ENCODE data around the gene KRTAP3-2.

The KRTAP3-2 gene

GRCh38 chr17:41012326-41013120, 12.8 kb upstream of the KRTAP3-2 start:
- in situ Hi-C loops (cut with MboI; ENCODE audit: low sequenced_read_pairs): no loop called here

- in situ Hi-C loops (cut with MboI; ENCODE audit: low sequenced_read_pairs): no loop called here
Measured at GRCh38 chr17:41010441-41010840, 10.7 kb upstream of the KRTAP3-2 start.

- in situ Hi-C loops (cut with MboI; ENCODE audit: low sequenced_read_pairs): no loop called here
Measured at GRCh38 chr17:41009936-41010335, 10.2 kb upstream of the KRTAP3-2 start.

GRCh38 chr17:41009301-41009760, 9.6 kb upstream of the KRTAP3-2 start:
- in situ Hi-C loops (cut with MboI; ENCODE audit: low sequenced_read_pairs): no loop called here

GRCh38 chr17:41008811-41009210, 9.1 kb upstream of the KRTAP3-2 start, which contains the start of gene KRTAP3-1:
KRTAP3-1 (minus strand) TSS chr17:41009128; CDS start chr17:41009074, 54 bp downstream.
- in situ Hi-C loops (cut with MboI; ENCODE audit: low sequenced_read_pairs): no loop called here

- in situ Hi-C loops (cut with MboI; ENCODE audit: low sequenced_read_pairs): no loop called here
Measured at GRCh38 chr17:41004397-41004796, 4.7 kb upstream of the KRTAP3-2 start.

GRCh38 chr17:41003926-41004325, 4.2 kb upstream of the KRTAP3-2 start:
- in situ Hi-C loops (cut with MboI; ENCODE audit: low sequenced_read_pairs): no loop called here

- in situ Hi-C loops (cut with MboI; ENCODE audit: low sequenced_read_pairs): no loop called here
Measured at GRCh38 chr17:41002814-41003213, 3.1 kb upstream of the KRTAP3-2 start.

- in situ Hi-C loops (cut with MboI; ENCODE audit: low sequenced_read_pairs): no loop called here
Measured at GRCh38 chr17:41001795-41002194, 2.1 kb upstream of the KRTAP3-2 start.

- in situ Hi-C loops (cut with MboI; ENCODE audit: low sequenced_read_pairs): no loop called here
Measured at GRCh38 chr17:40997361-40997760, 2.3 kb downstream of the KRTAP3-2 start.

GRCh38 chr17:40996829-40997228, 2.9 kb downstream of the KRTAP3-2 start:
- in situ Hi-C loops (cut with MboI; ENCODE audit: low sequenced_read_pairs): no loop called here

- in situ Hi-C loops (cut with MboI; ENCODE audit: low sequenced_read_pairs): no loop called here
Measured at GRCh38 chr17:40995116-40995515, 4.6 kb downstream of the KRTAP3-2 start.

GRCh38 chr17:40993839-40994238, 5.9 kb downstream of the KRTAP3-2 start, which contains the start of gene KRTAP3-3:
KRTAP3-3 (minus strand) TSS chr17:40994164; CDS start chr17:40994097, 67 bp downstream.
- in situ Hi-C loops (cut with MboI; ENCODE audit: low sequenced_read_pairs): no loop called here

GRCh38 chr17:40993084-40993483, 6.6 kb downstream of the KRTAP3-2 start:
- in situ Hi-C loops (cut with MboI; ENCODE audit: low sequenced_read_pairs): no loop called here

- in situ Hi-C loops (cut with MboI; ENCODE audit: low sequenced_read_pairs): no loop called here
Measured at GRCh38 chr17:40992666-40993065, 7.0 kb downstream of the KRTAP3-2 start.

GRCh38 chr17:40986920-40987319, 12.8 kb downstream of the KRTAP3-2 start:
- in situ Hi-C loops (cut with MboI; ENCODE audit: low sequenced_read_pairs): no loop called here

GRCh38 chr17:40984226-40984625, 15.5 kb downstream of the KRTAP3-2 start, which contains the start of gene KRT40:
KRT40 (minus strand) TSS chr17:40984326; CDS start chr17:40984273, 53 bp downstream.
- in situ Hi-C loops (cut with MboI; ENCODE audit: low sequenced_read_pairs): no loop called here

GRCh38 chr17:40981115-40981514, 18.6 kb downstream of the KRTAP3-2 start:
- in situ Hi-C loops (cut with MboI; ENCODE audit: low sequenced_read_pairs): no loop called here

- in situ Hi-C loops (cut with MboI; ENCODE audit: low sequenced_read_pairs): no loop called here
Measured at GRCh38 chr17:40980596-40980995, 19.1 kb downstream of the KRTAP3-2 start.

- in situ Hi-C loops (cut with MboI; ENCODE audit: low sequenced_read_pairs): no loop called here
Measured at GRCh38 chr17:40980117-40980516, 19.6 kb downstream of the KRTAP3-2 start.

- in situ Hi-C loops (cut with MboI; ENCODE audit: low sequenced_read_pairs): no loop called here
Measured at GRCh38 chr17:40978575-40979151, 21.0 kb downstream of the KRTAP3-2 start.

- in situ Hi-C loops (cut with MboI; ENCODE audit: low sequenced_read_pairs): no loop called here
Measured at GRCh38 chr17:40975516-40975915, 24.2 kb downstream of the KRTAP3-2 start.

Data from HL-60/S4 (cell line).